Diencephalon (tissue), 1 donor: ENCODE data around the gene NFATC2. TPM values are rescaled to one million over a fixed set of nuclear protein-coding genes. Genes with fewer than 3 reads are reported as not detected.

Source experiments
- small RNA-seq: library from RNA; depleted of rRNA; stranded (forward); fragments of <200 nt; gene quantifications from one replicate; pipeline ENCODE3, GENCODE V24; 2014
- total RNA-seq: library from RNA; depleted of rRNA; stranded (reverse); fragments of >200 nt; gene quantifications from one replicate; pipeline ENCODE4 v1.2.3, GENCODE V29; 2014

NFATC2 gene
- total RNA-seq: 0.69 TPM

GRCh38 chr20:51542571-51543421 lies at the start of gene NFATC2:
Gene NFATC2 (minus strand): TSS chr20:51542719. CDS start chr20:51542499, 220 bp downstream.

Small RNAs within 50 kb of the gene (small RNA-seq; reads per million reads assigned to genes)
- gene MIR3194: not detected

Other genes starting within 250 kb of the NFATC2 start
- gene ATP9A, start 225.7 kb upstream of the NFATC2 start, total RNA-seq: 390 TPM